SU-DHL-6 (cell line): Measurements from ENCODE around the gene RGPD3.

Experiments used
- EZH2phosphoT487 ChIP-seq: fragments of 200-600 bp; sonication (generic), shearing (Covaris generic); conservative IDR thresholded peaks from 2 replicates; pipeline ENCODE4 v1.6.1; 2018; ENCODE audit warnings: mild to moderate bottlenecking, antibody characterized with exemption, low read length, moderate library complexity, mixed read lengths
- TF ChIP-seq, protein P1 (sequence below): fragments of 200-600 bp; sonication (generic); IDR thresholded peaks from one replicate; pipeline ENCODE4 v1.5.1; 2017; ENCODE audit warnings: antibody characterized with exemption, mild to moderate bottlenecking, low read length, moderate library complexity; ENCODE audit not compliant: insufficient read depth, poor library complexity, severe bottlenecking

DNA sequence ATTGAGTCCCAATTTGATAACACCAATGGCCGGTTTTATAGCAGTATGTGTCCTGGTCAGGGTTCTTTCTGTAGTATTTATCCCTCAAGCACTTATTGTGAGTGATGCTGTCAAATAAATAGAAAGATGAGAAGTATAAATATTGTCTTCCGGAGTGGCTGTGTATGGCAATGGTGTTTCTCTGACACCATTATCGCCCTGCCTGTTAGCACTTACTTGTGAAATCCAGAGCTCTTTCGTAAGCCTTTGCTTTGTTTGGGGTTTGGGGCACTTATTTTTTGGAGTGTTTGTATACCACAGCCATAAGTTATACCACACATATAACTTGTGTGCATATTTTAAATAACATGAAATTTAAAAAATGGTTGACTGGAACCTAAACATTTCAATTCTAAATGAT is 48.2 kb upstream of the RGPD3 start:
- TF ChIP-seq, protein P1, sequence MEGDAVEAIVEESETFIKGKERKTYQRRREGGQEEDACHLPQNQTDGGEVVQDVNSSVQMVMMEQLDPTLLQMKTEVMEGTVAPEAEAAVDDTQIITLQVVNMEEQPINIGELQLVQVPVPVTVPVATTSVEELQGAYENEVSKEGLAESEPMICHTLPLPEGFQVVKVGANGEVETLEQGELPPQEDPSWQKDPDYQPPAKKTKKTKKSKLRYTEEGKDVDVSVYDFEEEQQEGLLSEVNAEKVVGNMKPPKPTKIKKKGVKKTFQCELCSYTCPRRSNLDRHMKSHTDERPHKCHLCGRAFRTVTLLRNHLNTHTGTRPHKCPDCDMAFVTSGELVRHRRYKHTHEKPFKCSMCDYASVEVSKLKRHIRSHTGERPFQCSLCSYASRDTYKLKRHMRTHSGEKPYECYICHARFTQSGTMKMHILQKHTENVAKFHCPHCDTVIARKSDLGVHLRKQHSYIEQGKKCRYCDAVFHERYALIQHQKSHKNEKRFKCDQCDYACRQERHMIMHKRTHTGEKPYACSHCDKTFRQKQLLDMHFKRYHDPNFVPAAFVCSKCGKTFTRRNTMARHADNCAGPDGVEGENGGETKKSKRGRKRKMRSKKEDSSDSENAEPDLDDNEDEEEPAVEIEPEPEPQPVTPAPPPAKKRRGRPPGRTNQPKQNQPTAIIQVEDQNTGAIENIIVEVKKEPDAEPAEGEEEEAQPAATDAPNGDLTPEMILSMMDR = no peak
- TF ChIP-seq EZH2phosphoT487 = no peak
